Lower leg skin (tissue), 4 donors: Measurements from ENCODE around the gene SHCBP1. TPM values are rescaled to one million over a fixed set of nuclear protein-coding genes. Genes with fewer than 3 reads are reported as not detected.

Experiments used
- DNase-seq, 2 donors: peaks; one replicate each; pipeline ENCODE4 v3.0.0-alpha.2; 2019; ENCODE audit warnings: low spot score in 2 of 2
- H3K4me3 ChIP-seq: fragments of 200-600 bp; sonication (generic); 2 replicates; pipeline ENCODE4 v1.5.1; 2017; ENCODE audit warnings: mild to moderate bottlenecking, low read depth; ENCODE audit not compliant: poor library complexity, severe bottlenecking
- CTCF ChIP-seq, 3 donors: fragments of 450-650 bp; IDR thresholded peaks; one replicate each; pipeline ENCODE4 v1.5.1; 2016; ENCODE audit warnings: antibody characterized with exemption in 3 of 3, mild to moderate bottlenecking in 3 of 3, moderate library complexity in 2 of 3
- POLR2A ChIP-seq, 2 donors: fragments of 450-650 bp; IDR thresholded peaks; one replicate each; pipeline ENCODE4 v1.6.1; 2016 to 2017; ENCODE audit warnings: antibody characterized with exemption in 2 of 2, mild to moderate bottlenecking in 1 of 2, moderate library complexity in 1 of 2
- WGBS, 2 donors: methylation state at CpG; one replicate each; pipeline ENCODE4 v1.1.5; 2018; 5-methylcytosine and 5-hydroxymethylcytosine counted together
- intact Hi-C: fragments of 100-400 bp; cut with DNase I; formaldehyde crosslinking; loops from one replicate; pipeline ENCODE4 v1.15.0; 2023; ENCODE audit warnings: low total_unique reads
- total RNA-seq, 4 donors: library from RNA; depleted of rRNA; stranded (reverse); fragments of >200 nt; gene quantifications; one replicate each; pipeline ENCODE4 v1.1.0, GENCODE V29; 2016

Gene SHCBP1
- total RNA-seq, 4 donors from 2014 or later, result 0.76 to 1.4 (median 1.3) TPM

DNA sequence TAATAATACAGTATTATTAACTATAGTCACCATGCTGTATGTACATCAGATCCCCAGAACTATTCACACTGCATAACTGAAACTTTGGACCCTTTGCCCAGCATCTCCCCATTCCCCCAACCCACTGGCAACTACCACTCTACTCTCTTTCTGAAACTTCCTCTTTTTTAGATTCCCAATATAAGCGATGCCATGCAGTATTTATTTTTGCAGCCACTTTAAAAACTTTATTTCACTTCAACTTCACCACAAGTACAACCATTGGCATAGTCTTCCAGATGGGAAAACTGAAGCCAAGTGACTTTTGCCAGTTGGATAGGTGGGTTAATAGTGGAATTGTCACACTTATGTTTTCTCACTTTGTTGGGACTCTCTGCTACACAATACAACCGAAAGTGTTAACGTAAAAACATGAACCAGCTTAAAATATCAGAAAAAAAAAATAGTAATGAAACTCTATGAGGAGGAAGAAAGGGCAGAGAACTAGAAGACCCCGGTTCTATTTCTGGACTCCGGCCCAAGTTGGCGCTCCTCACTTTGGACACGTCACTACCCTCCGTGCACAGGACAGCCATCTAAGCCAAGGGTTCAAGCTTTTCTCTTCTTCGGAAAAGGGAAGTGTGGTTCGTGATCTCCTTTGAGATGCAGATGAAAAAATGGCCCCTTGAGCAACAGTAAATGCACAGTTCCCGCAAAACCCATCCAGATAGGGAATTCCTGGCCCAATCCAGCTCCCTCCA lies 743 bp downstream of the SHCBP1 start:
- DNase-seq, result no peak
- intact Hi-C loops, result no loop called here
- TF ChIP-seq CTCF (IDR thresholded peaks at IDR 0.05), result no peak
- TF ChIP-seq POLR2A (IDR thresholded peaks at IDR 0.05), result no peak
- peak overlapping the region; percentile 8 for H3K4me3 ChIP-seq
- 5% methylated on average over 11 of the region's 11 CpGs for WGBS, 2 donors

GRCh38 chr16:46618516-46618915 lies 2.7 kb downstream of the SHCBP1 start:
- DNase-seq, result no peak
- H3K4me3 ChIP-seq, result no peak overlapping the region
- 82 to 86% methylated on average over 4 of the region's 4 CpGs for WGBS, 2 donors
- intact Hi-C loops, result no loop called here
- TF ChIP-seq POLR2A (IDR thresholded peaks at IDR 0.05), result no peak
- no peak for TF ChIP-seq CTCF (IDR thresholded peaks at IDR 0.05)

GRCh38 chr16:46614006-46614405 lies 7.2 kb downstream of the SHCBP1 start:
- no peak overlapping the region for H3K4me3 ChIP-seq
- no peak for DNase-seq
- intact Hi-C loops, result no loop called here
- TF ChIP-seq CTCF (IDR thresholded peaks at IDR 0.05) (no peak), POLR2A (IDR thresholded peaks at IDR 0.05) (no peak)
- whole genome bisulfite sequencing, 2 donors, result 61 to 74% methylated on average over 4 of the region's 4 CpGs

- WGBS, 2 donors, result 75 to 86% methylated on average over 2 of the region's 2 CpGs
- no peak for TF ChIP-seq CTCF (IDR thresholded peaks at IDR 0.05)
- TF ChIP-seq POLR2A (IDR thresholded peaks at IDR 0.05), result no peak
- H3K4me3 ChIP-seq, result no peak overlapping the region
- intact Hi-C loops, result no loop called here
- DNase-seq, result no peak
Measured at GRCh38 chr16:46613352-46613751, 7.8 kb downstream of the SHCBP1 start.

DNA sequence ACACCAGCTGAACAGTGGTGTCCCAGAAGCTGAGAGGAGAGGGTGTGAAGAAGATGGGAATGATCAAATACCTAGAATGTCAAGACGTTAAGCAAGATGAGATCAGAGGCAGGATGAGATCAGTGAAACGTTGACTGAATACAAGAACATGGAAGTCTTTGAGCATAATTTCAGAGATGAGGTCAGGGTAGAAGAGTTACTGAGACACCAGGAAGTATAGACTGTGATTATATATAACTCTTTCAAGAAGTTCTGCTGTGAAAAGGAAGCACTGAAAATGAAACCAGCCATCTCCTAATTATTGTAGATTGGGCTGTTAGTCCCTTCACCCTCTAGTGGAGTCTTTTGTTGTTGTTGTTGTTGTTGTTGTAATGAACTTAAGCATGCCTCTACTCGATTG lies 9.1 kb downstream of the SHCBP1 start:
- TF ChIP-seq POLR2A (IDR thresholded peaks at IDR 0.05) (no peak), CTCF (IDR thresholded peaks at IDR 0.05) (no peak)
- DNase-seq, result no peak
- intact Hi-C loops, result no loop called here
- WGBS, 2 donors, result 76 to 80% methylated on average over 3 of the region's 3 CpGs
- H3K4me3 ChIP-seq, result no peak overlapping the region

DNA sequence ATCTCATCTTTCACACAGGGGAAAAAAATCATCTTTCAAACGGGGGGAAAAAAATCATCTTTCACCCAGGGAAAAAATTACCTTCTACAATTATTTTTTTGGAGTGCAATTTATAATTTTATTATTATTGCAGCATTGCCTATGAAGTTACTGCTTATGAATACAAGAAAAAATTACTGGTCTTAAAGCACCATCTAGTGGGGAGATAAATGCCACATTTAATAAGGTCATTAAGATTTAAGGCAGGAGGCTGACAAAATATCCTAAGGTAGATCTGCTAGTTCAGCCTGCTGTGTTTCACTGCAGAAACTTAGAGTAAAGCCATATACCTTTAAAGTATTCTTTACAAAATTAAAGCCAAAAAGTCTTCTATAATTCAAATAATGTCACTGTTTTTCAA lies 13.7 kb downstream of the SHCBP1 start:
- no peak overlapping the region for H3K4me3 ChIP-seq
- intact Hi-C loops, result no loop called here
- TF ChIP-seq CTCF (IDR thresholded peaks at IDR 0.05) (no peak), POLR2A (IDR thresholded peaks at IDR 0.05) (no peak)
- 49 to 63% methylated on average over 1 of the region's 1 CpG for WGBS, 2 donors
- no peak for DNase-seq
